ENCODE measurements around the gene MOB3B. TPM values are rescaled to one million over a fixed set of nuclear protein-coding genes. Genes with fewer than 3 reads are reported as not detected.

Gene MOB3B
- total and polyA plus RNA-seq, 11 donors = 0.42 to 2.8 (median 1.8) TPM

GRCh38 chr9:27358007-27358406, 171.6 kb downstream of the MOB3B start:
- TF ChIP-seq CTCF (IDR thresholded peaks at IDR 0.05) = no peak
- DNase-seq (no peak), ATAC-seq (peak in 2 of 4 donors; percentile 44 to 51)
- no peak overlapping the region for H3K4me3 ChIP-seq
- no peaks in the 10 kb centered on the region for H3K9me3 ChIP-seq
- H3K27ac ChIP-seq = no peak overlapping the region
- H3K36me3 ChIP-seq = no peaks in the 10 kb centered on the region
- no peaks in the 10 kb centered on the region for H3K27me3 ChIP-seq
- peaks cover 0 to 15% (median 4%) of the 10 kb centered on the region in 12 donors for H3K4me1 ChIP-seq
- intact Hi-C loops (cut with DNase I) = no loop called here

GRCh38 chr9:27356446-27356845, 173.2 kb downstream of the MOB3B start:
- intact Hi-C loops (cut with DNase I) = no loop called here
- DNase-seq (no peak), ATAC-seq (no peak)
- H3K27me3 ChIP-seq = no peaks in the 10 kb centered on the region
- no peaks in the 10 kb centered on the region for H3K36me3 ChIP-seq
- H3K27ac ChIP-seq = peak overlapping the region in 1 of 12 donors; percentile 64
- peaks cover 0 to 29% (median 5%) of the 10 kb centered on the region in 12 donors for H3K4me1 ChIP-seq
- no peaks in the 10 kb centered on the region for H3K9me3 ChIP-seq
- TF ChIP-seq CTCF (IDR thresholded peaks at IDR 0.05) = no peak
- no peak for TF ChIP-seq POLR2A (IDR thresholded peaks at IDR 0.05)
- WGBS, 4 donors = 85 to 91% (median 89%) methylated on average over 2 of the region's 2 CpGs
- H3K4me3 ChIP-seq = no peak overlapping the region

- ATAC-seq (no peak), DNase-seq (no peak)
- no peaks in the 10 kb centered on the region for H3K36me3 ChIP-seq
- no peaks in the 10 kb centered on the region for H3K9me3 ChIP-seq
- no peak overlapping the region for H3K27ac ChIP-seq
- H3K4me3 ChIP-seq = no peak overlapping the region
- intact Hi-C loops (cut with DNase I) = no loop called here
- H3K27me3 ChIP-seq = no peaks in the 10 kb centered on the region
- peaks cover 0 to 41% (median 9%) of the 10 kb centered on the region in 12 donors for H3K4me1 ChIP-seq
- no peak for TF ChIP-seq POLR2A (IDR thresholded peaks at IDR 0.05)
- TF ChIP-seq CTCF (IDR thresholded peaks at IDR 0.05) = no peak
- WGBS, 4 donors = 84 to 90% (median 89%) methylated on average over 3 of the region's 3 CpGs
Measured at GRCh38 chr9:27355166-27355565, 174.4 kb downstream of the MOB3B start.

- Histone ChIP-seq H3K27me3 (no peaks in the 10 kb centered on the region), H3K9me3 (no peaks in the 10 kb centered on the region), H3K27ac (peak overlapping the region in 1 of 12 donors; percentile 77), H3K4me1 (peaks cover 0 to 47% (median 10%) of the 10 kb centered on the region in 12 donors), H3K4me3 (no peak overlapping the region), H3K36me3 (no peaks in the 10 kb centered on the region)
- peak in 3 of 4 donors; percentile 8 to 23 (median 15) for ATAC-seq
- peak in 1 of 5 donors; percentile 28 for DNase-seq
- intact Hi-C loops (cut with DNase I) = no loop called here
- TF ChIP-seq CTCF (IDR thresholded peaks at IDR 0.05) (no peak), POLR2A (IDR thresholded peaks at IDR 0.05) (no peak)
- WGBS, 4 donors = 26 to 57% (median 49%) methylated on average over 5 of the region's 5 CpGs
Measured at GRCh38 chr9:27353474-27354229, 176.0 kb downstream of the MOB3B start.
